Loucy (cell line): ENCODE results near the gene RNF152.

Source experiments
- EZH2phosphoT487 ChIP-seq: fragments of 200-600 bp; IDR thresholded peaks from 2 replicates; pipeline ENCODE4 v1.6.1; 2018; ENCODE audit warnings: antibody characterized with exemption, mild to moderate bottlenecking, moderate library complexity, borderline replicate concordance
- TF ChIP-seq, protein P1 (sequence below): fragments of 200-600 bp; sonication (generic); conservative IDR thresholded peaks from 2 replicates; pipeline ENCODE4 v1.5.1; 2014; ENCODE audit warnings: mild to moderate bottlenecking, antibody characterized with exemption, low read length

DNA sequence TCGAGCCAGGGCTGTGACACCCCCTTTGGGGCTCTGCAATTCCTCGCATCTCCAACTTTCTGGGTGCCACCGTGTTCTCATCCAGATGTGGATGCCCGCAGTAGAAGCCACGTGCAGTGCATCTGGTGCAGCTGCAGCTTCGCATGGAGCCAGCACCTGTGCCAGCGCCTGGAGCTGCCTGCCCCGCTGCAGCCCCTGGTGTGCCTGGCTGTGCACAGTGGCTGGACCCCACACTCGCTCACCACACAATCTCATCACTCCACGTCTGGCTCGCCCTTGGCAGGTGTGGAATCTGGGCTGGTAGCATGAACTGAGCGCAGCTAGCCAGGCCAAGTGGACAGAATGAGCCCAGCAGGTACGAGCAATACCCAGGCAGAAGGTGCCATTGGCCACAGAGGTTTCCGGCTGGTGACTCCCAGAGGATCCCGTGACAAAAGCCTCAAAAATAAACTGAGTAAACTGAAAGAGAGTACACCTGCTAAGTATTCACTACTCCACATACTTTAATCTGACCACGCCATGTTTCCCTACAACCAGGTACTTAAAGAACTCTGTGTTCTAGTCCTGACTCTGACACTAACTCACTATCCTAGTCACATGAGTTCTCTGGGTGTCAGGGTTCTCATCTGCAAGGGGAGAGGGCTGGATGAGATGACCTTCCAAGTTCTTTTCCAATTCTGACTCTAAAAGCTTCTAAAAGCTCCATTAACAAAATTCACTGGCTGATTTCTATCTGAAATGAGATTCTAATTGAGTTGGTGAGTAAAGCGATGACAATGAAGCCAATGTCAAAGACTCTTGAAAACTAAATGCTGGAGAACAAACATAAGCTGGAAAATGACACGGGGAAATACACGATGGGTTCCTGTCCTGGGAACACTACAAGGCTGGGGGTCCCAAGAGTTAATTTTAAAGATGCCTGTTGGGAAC lies 37.1 kb downstream of the RNF152 start:
- TF ChIP-seq, protein P1, sequence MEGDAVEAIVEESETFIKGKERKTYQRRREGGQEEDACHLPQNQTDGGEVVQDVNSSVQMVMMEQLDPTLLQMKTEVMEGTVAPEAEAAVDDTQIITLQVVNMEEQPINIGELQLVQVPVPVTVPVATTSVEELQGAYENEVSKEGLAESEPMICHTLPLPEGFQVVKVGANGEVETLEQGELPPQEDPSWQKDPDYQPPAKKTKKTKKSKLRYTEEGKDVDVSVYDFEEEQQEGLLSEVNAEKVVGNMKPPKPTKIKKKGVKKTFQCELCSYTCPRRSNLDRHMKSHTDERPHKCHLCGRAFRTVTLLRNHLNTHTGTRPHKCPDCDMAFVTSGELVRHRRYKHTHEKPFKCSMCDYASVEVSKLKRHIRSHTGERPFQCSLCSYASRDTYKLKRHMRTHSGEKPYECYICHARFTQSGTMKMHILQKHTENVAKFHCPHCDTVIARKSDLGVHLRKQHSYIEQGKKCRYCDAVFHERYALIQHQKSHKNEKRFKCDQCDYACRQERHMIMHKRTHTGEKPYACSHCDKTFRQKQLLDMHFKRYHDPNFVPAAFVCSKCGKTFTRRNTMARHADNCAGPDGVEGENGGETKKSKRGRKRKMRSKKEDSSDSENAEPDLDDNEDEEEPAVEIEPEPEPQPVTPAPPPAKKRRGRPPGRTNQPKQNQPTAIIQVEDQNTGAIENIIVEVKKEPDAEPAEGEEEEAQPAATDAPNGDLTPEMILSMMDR: no peak
- no peak for TF ChIP-seq EZH2phosphoT487
